ENCODE data around the gene SDK1.

SDK1 gene

DNA sequence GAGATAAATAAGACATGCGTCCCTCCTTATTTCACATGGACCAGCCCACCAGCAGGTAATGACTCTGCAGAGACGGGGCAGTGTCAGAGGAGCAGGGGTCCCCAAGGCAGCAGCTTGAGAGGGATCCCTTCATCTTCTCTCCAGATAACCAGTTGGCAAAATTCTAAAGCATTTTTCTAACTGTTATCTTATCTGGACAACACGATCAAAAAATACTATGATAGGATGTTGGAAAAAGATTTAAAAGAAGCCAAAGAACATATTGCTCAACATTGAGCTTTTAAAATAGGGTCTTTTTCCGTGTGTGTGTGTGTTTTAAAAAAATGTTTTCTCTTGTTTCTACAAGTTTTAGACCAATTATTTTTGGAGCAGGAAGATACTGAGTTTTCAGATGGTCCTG lies 641.2 kb downstream of the SDK1 start:
- Histone ChIP-seq H3K4me3 (ENCODE audit: low read depth in 1 of 2, low read length in 1 of 2) (no peak overlapping the region), H3K27ac (no peak overlapping the region), H3K27me3 (no peaks in the 10 kb centered on the region), H3K36me3 (no peaks in the 10 kb centered on the region), H3K4me1 (ENCODE audit: control insufficient read depth in 1 of 2, insufficient read depth in 1 of 2, low read depth in 1 of 2, low read length in 1 of 2) (no peaks in the 10 kb centered on the region), H3K9me3 (no peaks in the 10 kb centered on the region)
- TF ChIP-seq, protein P1, sequence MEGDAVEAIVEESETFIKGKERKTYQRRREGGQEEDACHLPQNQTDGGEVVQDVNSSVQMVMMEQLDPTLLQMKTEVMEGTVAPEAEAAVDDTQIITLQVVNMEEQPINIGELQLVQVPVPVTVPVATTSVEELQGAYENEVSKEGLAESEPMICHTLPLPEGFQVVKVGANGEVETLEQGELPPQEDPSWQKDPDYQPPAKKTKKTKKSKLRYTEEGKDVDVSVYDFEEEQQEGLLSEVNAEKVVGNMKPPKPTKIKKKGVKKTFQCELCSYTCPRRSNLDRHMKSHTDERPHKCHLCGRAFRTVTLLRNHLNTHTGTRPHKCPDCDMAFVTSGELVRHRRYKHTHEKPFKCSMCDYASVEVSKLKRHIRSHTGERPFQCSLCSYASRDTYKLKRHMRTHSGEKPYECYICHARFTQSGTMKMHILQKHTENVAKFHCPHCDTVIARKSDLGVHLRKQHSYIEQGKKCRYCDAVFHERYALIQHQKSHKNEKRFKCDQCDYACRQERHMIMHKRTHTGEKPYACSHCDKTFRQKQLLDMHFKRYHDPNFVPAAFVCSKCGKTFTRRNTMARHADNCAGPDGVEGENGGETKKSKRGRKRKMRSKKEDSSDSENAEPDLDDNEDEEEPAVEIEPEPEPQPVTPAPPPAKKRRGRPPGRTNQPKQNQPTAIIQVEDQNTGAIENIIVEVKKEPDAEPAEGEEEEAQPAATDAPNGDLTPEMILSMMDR (IDR thresholded peaks at IDR 0.05), result no peak

DNA sequence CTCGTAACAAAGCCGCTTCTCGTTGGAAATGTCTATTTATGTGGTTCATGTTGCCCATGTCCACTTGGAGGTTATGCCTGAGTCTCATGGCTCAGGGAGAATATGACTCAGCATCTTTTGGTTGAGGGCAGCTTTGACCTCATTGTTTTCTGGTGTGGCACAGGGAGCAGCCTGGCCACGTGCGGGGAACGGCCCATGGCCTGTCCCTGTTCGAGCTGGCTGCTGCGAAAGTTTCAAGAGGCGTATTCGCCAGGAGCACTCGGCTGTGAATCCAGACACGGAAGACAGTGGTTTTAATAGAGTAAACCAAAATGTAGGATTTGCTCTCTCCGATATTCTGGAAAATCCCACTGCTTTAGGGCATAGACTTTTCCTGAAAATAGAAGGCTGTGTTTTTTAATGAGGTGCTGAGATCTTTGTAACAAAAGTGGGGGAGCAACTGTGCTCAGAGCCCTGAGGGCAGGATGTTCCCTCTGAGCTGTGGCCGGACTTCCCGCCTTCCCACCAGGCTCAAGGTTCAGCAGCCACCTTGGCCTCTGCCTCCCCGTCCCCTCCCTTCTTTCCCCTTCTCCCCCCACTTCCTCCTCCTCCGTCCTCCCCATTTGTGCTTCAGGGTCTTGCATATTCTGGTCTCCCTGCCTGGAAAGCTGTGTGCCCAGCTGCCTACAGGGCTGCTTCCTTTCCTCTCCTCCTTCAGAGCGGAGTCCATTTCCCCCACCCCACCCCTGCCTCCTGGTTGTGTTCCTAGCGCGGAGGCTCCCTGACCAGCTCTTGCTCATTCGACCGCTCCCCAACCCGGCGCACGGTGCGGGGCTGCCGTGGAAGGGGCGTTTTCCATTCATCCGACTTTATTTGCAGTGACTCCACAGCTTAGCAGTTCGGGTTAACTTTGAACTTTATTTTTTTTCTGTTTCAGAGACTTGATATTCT lies 642.0 kb downstream of the SDK1 start:
- TF ChIP-seq, protein P1 (IDR thresholded peaks at IDR 0.05), result no peak
- H3K36me3 ChIP-seq, result no peaks in the 10 kb centered on the region
- no peaks in the 10 kb centered on the region for H3K27me3 ChIP-seq
- H3K9me3 ChIP-seq, result no peaks in the 10 kb centered on the region
- no peaks in the 10 kb centered on the region for H3K4me1 ChIP-seq (ENCODE audit: control insufficient read depth in 1 of 2, insufficient read depth in 1 of 2, low read depth in 1 of 2, low read length in 1 of 2)
- no peak overlapping the region for H3K4me3 ChIP-seq (ENCODE audit: low read depth in 1 of 2, low read length in 1 of 2)
- no peak overlapping the region for H3K27ac ChIP-seq

DNA sequence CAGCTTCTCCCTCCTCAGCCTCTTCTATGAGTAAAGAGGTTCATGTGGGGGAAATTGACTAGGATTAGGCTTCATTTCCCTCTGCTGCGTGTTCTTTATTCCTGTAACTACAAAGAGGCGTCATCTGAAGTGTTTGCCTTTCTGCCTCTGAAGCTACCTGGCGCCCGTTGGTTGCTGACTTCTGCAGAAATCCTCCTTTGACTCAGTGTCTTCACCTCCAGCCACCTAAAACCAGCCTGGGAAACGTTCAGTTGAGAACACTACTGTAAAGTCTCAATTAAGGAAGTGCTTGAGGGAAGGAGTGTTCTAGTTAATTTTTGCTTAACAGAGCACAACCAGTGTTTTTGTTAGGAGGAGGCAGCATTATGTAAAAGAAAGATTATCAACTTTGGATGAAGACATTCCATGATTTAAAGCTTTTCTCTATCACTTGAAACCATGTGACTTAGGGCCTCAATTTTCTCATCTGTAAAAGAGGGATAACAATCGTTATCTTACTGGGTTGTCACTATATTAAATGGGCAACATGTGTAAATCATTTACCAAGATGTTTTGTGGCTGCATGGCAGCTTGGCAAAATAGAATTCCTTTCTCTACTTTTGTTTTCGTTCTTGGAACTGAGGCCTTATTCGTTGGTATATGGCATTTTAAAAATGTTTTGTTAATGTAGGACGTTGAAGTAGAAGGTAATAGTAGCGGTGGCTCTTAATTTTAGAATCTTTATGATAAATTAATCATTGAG lies 642.9 kb downstream of the SDK1 start:
- Histone ChIP-seq H3K27ac (no peak overlapping the region), H3K4me1 (ENCODE audit: control insufficient read depth in 1 of 2, insufficient read depth in 1 of 2, low read depth in 1 of 2, low read length in 1 of 2) (no peaks in the 10 kb centered on the region), H3K36me3 (no peaks in the 10 kb centered on the region), H3K27me3 (no peaks in the 10 kb centered on the region), H3K9me3 (no peaks in the 10 kb centered on the region), H3K4me3 (ENCODE audit: low read depth in 1 of 2, low read length in 1 of 2) (no peak overlapping the region)
- TF ChIP-seq, protein P1 (IDR thresholded peaks at IDR 0.05), result no peak

DNA sequence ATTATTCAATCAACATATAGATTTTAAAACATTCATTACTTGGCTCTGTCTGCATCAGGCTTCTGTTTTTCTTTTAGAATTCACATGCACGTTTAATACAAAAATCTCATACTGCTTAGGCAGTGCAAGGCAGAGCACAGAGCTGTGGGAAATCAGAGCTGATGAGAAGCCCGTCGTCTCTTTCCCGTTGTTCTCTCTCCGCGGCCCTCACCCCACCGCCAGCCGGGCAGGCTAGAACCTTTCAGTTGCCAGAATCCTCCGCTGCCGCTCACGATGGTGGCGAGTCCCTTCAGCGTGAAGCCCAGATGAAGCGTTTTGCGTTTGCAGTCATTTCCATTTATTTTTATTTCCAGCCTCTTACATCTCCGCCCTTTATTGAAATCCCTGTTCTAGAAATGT lies 648.2 kb downstream of the SDK1 start:
- H3K4me3 ChIP-seq (ENCODE audit: low read depth in 1 of 2, low read length in 1 of 2), result no peak overlapping the region
- no peaks in the 10 kb centered on the region for H3K27me3 ChIP-seq
- H3K4me1 ChIP-seq (ENCODE audit: control insufficient read depth in 1 of 2, insufficient read depth in 1 of 2, low read depth in 1 of 2, low read length in 1 of 2), result no peaks in the 10 kb centered on the region
- H3K36me3 ChIP-seq, result no peaks in the 10 kb centered on the region
- no peaks in the 10 kb centered on the region for H3K9me3 ChIP-seq
- TF ChIP-seq, protein P1 (IDR thresholded peaks at IDR 0.05), result no peak
- H3K27ac ChIP-seq, result no peak overlapping the region

DNA sequence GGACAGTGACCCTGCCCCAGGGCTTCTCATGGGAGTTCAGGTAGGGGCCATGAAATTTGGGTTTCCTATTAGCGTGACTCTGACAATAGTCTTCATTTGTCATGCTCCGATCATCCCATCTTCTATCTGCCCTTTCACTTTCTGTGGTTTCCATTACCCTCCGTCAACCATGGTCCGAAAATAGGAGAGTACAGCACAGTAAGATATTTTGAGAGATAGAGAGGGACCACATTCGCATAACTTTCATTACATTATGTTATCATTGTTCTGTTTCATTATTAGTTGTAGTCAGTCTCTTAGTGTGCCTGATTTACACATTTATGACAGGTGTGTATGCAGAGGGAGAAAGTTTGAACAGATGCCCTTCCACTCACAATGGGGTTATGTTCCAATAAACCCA lies 649.2 kb downstream of the SDK1 start:
- TF ChIP-seq, protein P1 (IDR thresholded peaks at IDR 0.05), result no peak
- Histone ChIP-seq H3K36me3 (no peaks in the 10 kb centered on the region), H3K4me1 (ENCODE audit: control insufficient read depth in 1 of 2, insufficient read depth in 1 of 2, low read depth in 1 of 2, low read length in 1 of 2) (no peaks in the 10 kb centered on the region), H3K4me3 (ENCODE audit: low read depth in 1 of 2, low read length in 1 of 2) (no peak overlapping the region), H3K27me3 (no peaks in the 10 kb centered on the region), H3K27ac (no peak overlapping the region), H3K9me3 (no peaks in the 10 kb centered on the region)
